Suppressor macrophage treated with lipopolysaccharide for 4 hours (primary cell): ENCODE results near the gene TOMM40L.
A peak's percentile ranks its signal among the peaks of the same experiment; 100 is the strongest.
"Not testable (repeated sequence)": the region's sequence is repeated elsewhere in the genome, so short reads cannot be mapped to it uniquely, and the experiment has no call there.

Experiments
- DNase-seq: peaks from one replicate; pipeline ENCODE4 v3.0.0-alpha.2; 2020

The TOMM40L gene

DNA sequence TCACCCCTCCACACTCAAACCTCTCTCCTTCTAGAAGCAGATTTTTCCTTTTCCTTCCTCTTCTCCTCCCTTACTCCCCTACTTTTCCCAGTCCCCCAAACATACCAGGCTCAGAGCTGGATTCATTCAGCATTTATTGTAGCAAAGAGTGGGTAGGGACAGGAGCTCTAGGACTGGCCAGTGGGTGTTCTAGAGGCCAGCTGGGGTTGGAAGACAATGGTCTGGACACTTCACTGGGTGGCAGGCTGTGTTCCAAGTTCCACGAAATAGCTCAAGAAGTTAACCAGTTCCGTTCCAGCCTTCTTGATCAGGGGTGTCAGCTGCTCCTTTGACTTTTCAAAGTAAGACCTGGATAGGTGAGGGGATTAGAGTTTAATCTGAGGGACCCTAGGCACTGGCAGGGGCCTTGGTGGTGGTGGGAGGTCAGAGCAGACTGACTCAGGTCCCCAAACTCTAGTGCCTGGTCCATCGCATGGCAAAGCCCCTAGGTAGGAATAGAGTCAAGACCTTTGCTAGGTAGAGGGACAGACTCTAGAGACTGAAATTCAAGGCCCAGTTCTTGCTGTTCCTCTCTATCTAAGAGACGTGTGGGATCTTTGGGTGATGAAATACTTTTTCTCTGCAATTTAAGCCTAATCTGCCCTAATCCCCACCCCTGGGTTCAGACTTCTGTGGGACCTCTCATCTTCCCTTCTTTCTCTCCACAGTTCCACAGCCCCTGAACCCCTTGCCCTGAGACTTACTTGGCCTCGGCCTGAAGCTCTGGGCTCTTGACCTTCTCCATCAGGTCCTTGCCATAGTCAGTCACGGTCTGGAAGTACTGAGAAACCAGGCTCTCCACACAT lies 3.5 kb upstream of the TOMM40L start:
- DNase-seq, result no peak

DNA sequence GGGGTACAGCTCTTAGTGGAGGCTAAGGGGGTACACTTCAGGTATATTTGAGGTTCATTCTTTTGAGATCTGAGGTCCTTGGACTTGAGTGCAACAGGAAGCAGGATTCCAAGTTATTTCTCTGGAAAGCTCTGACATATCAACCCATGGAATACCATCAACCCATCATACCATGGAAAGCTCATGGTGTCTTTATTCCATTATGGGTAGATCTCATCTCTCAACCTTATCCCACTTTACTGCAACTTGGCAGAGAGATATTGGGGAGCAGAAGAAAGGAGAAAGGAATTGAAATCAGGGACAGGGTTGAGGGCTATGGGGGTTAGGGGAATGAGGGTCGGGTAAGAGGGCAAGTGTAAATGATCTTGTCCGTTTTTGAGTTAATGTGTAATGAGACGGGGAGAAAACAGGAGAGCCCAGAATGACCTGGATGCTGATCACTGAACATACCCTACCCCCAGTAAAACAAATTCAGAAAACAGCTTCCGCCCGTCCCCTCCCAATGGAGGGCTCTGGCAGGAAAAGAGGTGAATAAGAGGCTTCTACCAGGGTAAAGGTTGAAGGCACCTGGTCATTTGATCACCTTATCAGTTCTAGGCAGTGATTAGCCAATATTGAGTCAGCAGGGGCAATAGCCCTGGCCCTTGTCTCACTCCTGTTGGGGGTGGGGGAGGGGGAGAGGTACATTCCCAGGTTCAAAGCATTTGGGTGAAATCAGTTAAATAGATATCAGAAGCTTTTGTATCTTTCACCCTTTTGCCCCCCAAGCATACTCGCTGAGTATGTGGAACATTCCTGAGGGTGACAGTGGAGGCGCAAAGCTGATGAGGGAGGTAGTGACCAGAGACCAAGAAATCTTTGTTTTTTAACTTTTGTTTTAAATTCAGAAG lies 1.8 kb upstream of the TOMM40L start:
- no peak for DNase-seq

DNA sequence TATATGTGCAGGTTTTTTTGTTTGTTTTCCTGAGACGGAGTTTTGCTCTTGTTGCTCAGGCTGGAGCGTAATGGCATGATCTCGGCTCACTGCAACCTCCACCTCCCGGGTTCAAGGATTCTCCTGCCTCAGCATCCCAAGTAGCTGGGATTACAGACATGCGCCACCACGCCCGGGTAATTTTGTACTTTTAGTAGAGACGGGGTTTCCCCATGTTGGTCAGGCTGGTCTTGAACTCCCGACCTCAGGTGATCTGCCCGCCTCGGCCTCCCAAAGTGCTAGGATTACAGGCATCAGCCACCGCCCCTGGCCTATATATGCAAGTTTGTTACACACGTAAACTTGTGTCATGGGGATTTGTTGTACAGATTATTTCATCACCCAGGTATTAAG lies 1.2 kb upstream of the TOMM40L start:
- DNase-seq, result not testable (repeated sequence)

DNA sequence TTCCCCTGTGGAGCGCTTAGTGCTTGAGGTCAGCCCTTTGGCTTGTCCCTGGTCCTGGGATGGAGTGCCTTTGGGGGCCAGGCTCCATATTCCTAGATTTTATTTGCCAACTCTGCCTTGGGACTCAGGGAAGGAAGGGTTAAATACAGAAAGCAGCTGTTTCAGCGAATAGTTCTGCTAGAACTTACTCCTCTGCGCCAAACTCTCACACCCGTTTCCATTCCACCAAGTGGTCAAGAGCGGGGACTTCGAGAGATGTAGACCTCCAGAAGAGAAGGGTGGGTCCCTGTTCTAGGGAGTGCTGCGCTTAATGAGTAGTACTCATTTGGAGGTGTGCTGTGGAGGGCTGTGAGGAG lies 704 bp upstream of the TOMM40L start:
- DNase-seq, result peak; percentile 21

DNA sequence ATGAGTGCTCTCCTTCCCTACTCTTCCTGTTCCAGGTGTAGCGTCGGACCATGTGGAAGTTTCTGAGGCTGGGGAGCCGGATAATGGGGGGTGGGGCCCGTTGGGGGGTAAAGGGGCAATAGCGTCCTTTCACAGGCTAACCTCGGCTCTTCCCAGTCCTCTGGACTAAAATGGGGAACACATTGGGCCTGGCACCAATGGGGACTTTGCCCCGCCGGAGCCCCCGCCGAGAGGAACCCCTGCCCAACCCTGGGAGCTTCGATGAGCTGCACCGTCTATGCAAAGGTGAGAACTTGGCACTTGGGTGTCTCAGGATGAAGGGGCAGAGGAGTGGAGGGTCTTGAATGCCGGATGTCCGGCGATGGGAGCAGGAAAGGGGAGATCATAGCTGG lies 456 bp downstream of the TOMM40L start:
- no peak for DNase-seq

DNA sequence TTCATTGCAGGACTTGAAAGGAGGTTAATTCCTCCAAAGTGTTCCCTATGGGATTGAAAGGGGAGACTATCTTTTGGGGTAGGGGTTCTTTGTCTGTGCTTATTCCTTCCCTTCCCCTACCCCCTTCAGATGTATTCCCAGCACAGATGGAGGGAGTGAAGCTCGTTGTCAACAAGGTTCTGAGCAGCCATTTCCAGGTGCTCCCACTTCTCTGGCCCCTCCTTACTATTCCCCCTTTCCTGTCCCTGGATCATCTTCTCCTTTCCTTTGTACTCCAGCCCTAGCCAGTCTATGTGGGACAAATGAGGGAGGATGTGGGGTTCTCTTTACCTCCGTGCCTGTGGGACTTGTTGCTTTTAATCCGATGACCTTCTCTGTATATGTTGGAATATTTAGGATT lies 899 bp downstream of the TOMM40L start:
- no peak for DNase-seq

DNA sequence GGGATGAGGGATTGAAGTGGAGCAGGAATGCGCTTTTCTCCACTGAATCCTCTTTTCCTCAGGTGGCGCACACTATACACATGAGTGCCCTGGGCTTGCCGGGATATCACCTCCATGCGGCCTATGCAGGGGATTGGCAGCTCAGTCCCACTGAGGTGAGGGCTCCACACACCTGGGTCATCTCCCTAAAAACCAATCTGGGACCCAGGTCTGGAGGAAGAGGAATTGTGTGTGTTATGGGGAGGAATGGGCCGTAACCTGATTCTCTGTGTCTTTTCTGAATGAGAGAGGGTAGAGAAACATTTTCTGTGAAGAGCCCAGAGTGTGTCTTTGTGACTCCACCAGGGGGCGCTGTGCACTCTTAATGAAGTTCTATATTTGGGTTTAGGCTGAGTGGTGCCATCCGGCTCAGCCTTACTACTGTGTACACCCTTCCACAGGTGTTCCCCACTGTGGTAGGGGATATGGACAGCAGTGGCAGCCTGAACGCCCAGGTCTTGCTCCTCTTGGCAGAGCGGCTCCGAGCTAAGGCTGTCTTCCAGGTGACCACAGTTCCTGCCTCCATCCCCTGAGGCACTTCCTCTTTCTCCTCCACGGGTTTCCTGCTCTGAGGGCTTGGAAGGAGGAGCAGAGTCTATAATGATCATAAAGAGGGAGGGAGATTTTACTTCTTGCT lies 1.5 kb downstream of the TOMM40L start:
- peak; percentile 88 for DNase-seq

DNA sequence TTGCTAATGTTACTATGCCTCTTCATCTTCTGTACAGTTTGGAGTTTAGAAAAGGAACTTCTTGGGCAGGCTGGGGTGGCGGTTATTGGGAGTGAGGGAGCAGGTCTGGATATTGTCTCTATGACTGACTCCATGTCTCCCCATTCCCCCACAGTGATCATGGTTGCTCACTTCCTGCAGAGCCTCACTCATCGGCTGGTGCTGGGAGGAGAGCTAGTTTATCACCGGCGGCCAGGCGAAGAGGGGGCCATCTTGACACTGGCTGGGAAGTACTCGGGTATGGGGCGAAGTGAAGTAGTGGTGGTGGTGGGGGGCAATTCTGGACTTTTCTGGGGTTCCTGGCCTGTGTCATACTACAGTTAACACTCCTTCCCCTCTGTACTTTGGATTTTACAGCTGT lies 2.2 kb downstream of the TOMM40L start:
- DNase-seq, result no peak

DNA sequence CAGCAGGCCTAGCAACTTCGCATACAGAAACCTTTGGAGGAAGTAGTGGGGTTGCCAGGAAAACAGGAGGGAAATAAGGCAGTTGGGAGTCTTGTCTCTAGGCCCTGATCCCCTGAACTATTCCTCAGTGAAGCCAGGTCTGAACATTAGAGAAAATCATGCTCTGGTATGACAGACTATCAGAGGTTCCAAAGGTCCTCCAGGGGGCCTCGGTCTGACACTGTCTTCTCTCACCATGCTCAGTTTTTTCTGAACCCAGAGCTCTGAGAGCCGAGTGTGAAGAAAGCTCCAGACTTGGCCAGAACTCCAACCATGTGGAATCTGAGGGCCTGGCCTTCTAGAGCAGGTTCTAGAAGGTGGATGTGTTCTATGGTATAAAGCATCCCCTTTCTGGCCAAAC lies 4.0 kb downstream of the TOMM40L start:
- no peak for DNase-seq

DNA sequence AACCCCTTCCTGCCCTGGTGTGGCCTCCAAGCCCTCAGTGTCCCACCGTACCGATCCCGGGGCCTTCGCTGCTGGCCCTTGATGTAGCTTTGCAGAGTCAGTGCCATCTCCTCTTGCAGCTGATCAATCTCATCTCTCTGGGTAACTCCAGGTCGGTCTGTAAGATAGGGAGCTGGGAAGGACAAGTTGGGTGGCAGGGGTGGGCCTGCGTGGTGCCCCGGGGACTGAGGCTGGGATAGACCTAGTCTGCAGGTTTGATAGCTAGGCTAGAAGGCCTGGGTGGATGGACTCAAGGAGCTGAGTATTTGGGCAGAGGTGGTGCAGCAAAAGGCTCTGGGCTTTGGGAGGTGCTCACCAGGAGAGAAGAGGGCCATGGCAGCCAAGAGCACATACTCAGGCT lies 4.9 kb downstream of the TOMM40L start:
- no peak for DNase-seq

DNA sequence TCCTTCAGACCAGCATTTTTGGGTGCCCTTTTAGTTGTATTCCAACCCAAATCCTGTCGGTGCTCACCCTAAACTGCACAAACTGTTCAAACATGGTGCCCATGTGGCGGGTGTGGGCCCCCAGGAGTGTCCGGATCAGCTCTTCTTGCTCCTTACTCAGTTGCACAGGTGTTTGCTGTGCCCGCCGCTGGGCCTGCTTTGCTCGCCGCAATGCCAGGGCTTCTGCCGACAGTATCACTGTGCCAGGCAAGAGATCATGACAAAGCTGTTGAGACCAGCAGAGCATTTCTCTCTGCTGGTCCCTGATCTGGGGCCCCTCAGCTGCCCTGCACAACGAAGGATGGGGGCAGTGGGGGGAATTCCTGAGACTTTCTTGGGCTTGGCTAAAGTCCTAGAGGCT lies 7.2 kb downstream of the TOMM40L start:
- no peak for DNase-seq

DNA sequence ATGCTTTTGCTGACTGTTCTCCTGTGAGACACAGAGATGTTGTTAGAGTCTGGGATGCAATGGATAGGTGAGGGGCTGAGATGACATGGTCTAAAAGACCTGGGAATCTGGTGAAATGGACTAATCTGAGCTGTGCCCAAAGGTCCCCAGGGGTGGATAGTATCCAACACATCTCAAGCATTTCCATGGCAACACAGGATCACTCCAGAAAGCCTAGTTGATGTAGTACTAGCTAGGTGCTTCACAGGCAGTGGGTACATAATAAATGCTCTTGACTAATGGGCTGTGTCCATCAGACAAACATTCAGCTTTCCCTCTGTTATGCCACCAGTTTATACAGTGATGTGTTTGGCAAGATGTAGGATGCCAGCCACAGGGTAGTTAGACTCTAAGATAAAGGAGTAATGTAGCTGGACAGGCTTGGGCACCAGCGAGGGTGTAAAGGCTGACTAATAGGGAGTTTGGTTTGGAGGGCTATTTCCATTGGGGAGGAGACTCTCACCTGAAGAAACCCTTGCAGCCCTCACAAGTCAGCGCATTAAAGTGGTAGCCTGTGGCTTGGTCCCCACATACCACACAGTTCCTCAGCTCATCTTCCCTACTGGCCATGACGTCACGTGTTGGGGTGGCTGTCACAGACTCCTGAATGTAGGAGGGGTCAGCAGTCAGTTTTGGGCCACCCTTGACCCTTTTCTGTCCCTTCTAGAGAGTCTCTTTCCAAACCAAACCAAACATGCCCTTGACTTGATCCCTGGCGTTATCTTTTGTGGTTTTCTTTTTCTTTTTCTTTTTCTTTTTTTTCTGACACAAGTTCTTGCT lies 10.3 kb downstream of the TOMM40L start:
- no peak for DNase-seq

DNA sequence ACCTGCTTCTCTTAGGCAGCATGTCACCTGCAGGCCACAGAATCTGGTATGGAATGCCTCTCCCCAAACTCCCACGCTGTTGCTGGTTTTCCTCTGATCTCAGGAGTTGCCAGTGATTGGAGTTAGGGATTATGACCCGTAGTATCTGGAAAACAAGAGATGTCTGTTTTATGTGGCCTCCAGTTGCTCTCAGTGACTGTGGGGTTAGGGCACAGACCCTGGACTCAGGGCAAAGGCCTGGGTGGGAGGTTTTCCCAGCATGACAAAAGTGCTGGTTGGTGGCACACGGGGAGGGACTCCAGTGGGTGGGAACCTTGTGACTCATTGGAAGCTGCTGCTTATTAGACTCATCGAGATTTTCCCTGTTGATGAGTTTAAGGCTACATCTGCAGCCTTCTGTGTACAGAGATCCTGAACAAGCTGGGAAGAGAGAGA lies 12.2 kb downstream of the TOMM40L start, which contains the start of gene NR1I3:
NR1I3 (minus strand) TSS at position 165 of the 435 bp plus-strand sequence. CDS start 1,638 bp downstream, outside the sequence.
- DNase-seq, result no peak

DNA sequence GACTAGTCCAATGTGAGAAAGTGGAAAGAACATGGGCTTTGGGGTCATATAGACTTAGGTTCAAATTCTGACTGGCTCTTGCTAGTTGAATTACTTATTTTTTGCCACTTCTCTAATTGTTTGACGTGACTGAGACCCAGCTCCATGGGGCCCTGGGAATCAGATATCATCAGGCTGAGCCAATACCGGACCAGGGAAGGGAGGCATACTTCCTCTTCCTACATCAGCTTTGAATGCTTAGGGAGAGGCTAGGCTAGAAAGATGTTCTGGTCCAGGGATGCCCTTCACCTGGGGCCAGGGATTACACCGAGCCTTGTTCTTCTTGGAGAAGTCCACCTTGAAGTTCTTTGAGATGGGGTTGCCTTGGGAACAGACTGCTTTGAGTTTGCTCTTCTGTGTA lies 15.8 kb downstream of the TOMM40L start:
- no peak for DNase-seq

DNA sequence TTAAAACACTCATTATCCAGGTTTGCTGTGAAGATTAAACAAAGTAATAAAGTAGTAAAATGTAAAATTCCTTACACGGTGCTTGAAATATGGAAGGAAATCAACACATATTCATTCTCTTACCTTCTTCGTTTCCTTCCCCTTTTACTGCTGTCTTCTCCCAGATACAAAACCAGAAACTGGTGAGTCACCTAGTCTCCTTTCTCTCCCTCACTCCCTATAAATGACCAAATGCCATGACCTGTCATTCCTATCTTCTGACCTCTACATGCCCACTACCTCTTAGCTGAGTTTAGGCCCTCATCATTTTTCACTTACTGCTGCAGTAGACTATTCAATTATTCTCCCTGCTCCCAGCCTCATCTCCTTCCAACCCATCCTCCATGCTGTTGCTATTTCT lies 16.5 kb downstream of the TOMM40L start:
- DNase-seq, result no peak

DNA sequence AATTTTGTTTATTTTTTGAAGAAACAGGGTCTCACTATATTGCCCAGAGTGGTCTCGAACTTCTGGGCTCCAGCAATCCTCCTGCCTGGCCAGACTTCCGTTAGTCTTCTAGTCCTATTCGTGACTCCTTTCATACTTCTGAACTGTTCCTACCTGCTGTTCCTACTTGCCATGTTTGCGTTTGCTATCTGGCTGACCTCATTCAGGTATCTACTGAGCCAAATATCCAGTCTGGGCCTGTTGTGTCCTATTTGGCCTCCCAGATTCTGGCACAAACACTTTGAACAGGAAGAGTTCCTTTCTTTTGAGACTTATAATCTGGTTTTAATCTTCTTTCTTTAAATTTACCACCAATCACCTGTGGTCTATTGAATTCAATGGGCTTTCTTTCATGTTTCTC lies 19.0 kb downstream of the TOMM40L start:
- no peak for DNase-seq

DNA sequence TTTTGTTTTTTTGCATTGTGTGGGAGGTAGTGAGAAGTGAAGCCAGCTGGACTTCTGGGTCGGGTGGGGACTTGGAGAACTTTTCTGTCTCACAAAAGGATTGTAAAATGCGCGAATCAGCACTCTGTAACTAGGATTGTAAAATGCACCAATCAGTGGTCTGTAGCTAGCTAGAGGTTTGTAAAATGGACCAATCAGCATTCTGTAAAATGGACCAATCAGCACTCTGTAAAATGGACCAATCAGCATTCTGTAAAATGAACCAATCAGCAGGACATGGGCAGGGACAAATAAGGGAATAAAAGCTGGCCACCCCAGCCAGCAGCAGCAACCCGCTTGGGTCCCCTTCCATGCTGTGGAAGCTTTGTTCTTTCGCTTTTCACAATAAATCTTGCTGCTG lies 24.2 kb downstream of the TOMM40L start:
- DNase-seq, result not testable (repeated sequence)

DNA sequence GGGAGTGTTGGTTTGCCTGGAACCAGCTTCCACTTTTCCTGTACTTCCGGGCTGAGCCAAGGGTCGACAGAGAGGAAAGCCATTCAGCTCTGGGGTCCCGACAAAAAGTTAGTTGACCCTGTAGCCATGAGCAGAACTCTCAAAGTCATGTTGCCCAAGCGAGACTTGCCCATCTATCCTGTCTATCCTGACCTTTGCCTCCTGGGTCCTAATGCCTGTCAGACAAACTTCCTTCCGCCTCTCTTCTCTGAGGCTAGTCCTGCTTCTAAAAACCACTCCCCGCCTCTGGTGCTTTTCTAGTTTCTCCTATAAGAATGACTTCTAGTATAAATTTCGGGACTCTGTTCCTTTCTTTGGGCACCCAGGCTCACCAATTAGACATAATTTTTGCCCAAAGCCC lies 25.0 kb downstream of the TOMM40L start:
- no peak for DNase-seq

DNA sequence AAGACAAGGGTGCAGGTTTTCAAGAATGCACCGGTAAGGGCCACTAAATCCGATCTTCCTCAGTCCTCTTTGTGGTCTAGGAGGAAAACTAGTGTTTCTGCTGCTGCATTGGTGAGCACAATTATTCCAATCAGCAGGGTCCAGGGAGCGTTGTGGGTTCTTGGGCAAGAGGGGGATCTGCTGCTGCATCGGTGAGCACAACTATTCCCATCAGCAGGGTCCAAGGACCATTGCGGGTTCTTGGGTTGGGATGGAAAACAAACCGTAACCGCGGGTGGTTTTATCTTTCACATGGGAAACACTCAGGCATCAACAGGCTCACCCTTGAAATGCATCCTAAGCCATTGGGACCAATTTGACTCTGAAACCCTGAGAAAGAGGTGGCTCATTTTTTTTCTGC lies 25.7 kb downstream of the TOMM40L start:
- no peak for DNase-seq

DNA sequence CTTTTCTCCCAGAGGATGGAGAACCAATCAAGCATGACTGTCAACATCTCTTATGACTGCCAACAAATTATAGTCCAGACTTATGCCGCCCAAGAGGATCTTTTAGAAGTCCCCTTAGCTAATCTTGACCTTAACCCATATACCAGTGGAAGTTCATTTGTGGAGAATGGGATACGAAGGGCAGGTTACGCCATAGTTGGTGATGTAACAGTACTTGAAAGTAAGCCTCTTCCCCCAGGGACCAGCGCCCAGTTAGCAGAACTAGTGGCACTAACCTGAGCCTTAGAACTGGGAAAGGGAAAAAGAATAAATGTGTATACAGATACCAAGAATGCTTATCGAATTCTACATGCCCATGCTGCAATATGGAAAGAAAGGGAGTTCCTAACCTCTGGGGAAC lies 29.4 kb downstream of the TOMM40L start:
- DNase-seq, result not testable (repeated sequence)

DNA sequence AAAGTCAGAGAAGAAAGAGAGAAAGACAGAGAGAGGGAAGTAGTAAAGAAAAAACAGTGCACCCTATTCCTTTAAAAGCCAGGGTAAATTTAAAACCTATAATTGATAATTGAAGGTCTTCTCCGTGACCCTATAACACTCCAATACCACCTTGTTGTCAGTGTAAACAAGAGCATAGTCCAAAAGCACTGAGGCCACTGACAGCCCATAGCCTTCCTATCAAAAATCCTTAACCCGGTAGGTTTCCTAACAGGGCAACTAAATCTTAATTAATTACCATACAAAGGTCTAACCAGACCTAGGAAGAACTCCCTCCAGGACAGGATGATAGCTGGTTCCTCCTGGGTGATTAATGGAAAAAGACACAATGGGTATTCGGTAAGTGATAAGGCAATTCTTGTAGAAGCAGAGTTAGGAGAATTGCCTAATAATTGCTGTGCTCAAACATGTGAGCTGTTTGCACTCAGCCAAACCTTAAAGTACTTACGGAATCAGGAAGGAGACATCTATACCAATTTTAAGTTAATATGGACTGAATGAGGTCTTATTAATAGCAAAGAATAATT lies 30.2 kb downstream of the TOMM40L start:
- DNase-seq, result not testable (repeated sequence)

DNA sequence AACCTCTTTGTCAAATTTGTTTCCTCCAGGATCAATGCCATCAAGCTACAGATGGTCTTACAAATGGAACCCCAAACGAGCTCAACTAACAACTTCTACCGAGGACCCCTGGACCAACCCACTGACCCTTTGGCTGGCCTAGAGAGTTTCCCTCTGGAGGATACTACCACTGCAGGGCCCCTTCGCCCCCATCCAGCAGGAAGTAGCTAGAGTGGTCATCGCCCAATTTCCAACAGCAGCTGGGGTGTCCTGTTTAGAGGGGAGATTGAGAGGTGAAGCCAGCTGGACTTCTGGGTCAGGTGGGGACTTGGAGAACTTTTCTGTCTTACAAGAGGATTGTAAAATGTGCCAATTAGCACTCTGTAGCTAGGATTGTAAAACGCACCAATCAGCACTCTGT lies 31.2 kb downstream of the TOMM40L start:
- DNase-seq, result not testable (repeated sequence)
